Measurements from ENCODE around the gene SMAD3. TPM values are rescaled to one million over a fixed set of nuclear protein-coding genes. Genes with fewer than 3 reads are reported as not detected.

SMAD3 gene
- total and polyA plus RNA-seq, 2 of the 4 experiments (the other 2 are of a cell fraction), result 71.0 to 177 TPM

DNA sequence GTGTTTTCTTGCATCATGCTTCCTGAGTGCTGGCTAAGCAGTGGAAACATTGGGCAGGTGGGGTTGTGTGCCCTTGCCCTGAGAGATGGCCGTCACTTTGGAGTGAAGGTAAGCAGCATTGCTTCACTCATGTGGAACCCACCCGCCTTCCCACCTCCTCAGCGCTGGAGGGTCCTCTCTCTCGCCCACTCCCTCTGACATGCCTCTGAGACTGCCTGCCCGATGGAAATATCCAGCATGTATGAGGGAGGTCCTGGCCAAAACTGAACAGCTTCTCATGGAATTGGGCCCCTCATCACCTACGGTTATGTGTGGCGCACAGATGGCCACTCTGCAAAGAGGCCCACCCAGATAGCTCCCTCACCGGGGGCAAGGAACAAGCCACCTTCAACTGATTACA lies 48.6 kb downstream of the SMAD3 start:
- BruUV-seq (replicated peaks), result no TSS peak
- POLR2A ChIA-PET (ENCODE audit: unreplicated experiment), result interaction anchor here (0.6 kb wide), 1 partner anchor 228 kb away, joined by 3 read pairs; no protein-coding TSS in a partner anchor
- no peak overlapping the region for H2AFZ ChIP-seq (replicated peaks; ENCODE audit: low read length, poor library complexity)
- H3K14ac ChIP-seq (replicated peaks; ENCODE audit: low read depth, low read length), result peak overlapping the region; percentile 90; the same call in 1 of the 2 replicates
- dilution Hi-C loops (cut with HindIII; ENCODE audit: low sequenced_read_pairs, unreplicated experiment) (no loop called here), in situ Hi-C loops (cut with MboI; ENCODE audit: low sequenced_read_pairs) (no loop called here), intact Hi-C loops (cut with micrococcal nuclease) (no loop called here)
- DNase-seq, result no peak
- H3K4me2 ChIP-seq (ENCODE audit: low read depth, low read length), result no peak overlapping the region
- H4K20me1 ChIP-seq (ENCODE audit: insufficient read depth, low read length), result peaks cover 46% of the 10 kb centered on the region
- H3K9me3 ChIP-seq (ENCODE audit: control insufficient read depth, insufficient read depth, low read length), result no peaks in the 10 kb centered on the region
- TF ChIP-seq MXI1 (IDR thresholded peaks at IDR 0.05; ENCODE audit: borderline replicate concordance, low read depth, low read length) (no peak), CTCF (conservative IDR thresholded peaks at IDR 0.05; ENCODE audit: low read depth, low read length) (no peak), RFX5 (IDR thresholded peaks at IDR 0.05; ENCODE audit: low read depth, low read length) (no peak), SMC3 (IDR thresholded peaks at IDR 0.05; ENCODE audit: low read depth, low read length) (no peak), RCOR1 (IDR thresholded peaks at IDR 0.05; ENCODE audit: insufficient replicate concordance, low read length) (no peak), RAD21 (IDR thresholded peaks at IDR 0.05; ENCODE audit: low read length) (no peak)
- peak overlapping the region; percentile 85 for H2AK5ac ChIP-seq (ENCODE audit: low read depth, low read length)
- peak overlapping the region; percentile 82; the same call in 1 of the 2 replicates for H2BK120ac ChIP-seq (ENCODE audit: low read depth, low read length)
- H3K9ac ChIP-seq (ENCODE audit: low read depth, low read length), result no peak overlapping the region
- H3K56ac ChIP-seq (ENCODE audit: extremely low read depth, insufficient read depth, low read length), result no peak overlapping the region
- peaks cover 17 to 70% of the 10 kb centered on the region in 2 experiments for H3K79me1 ChIP-seq (ENCODE audit: low read depth in 1 of 2, low read length in 2 of 2)
- peak overlapping the region; percentile 54; the same call in 1 of the 2 replicates for H3K18ac ChIP-seq (ENCODE audit: low read depth, low read length)
- WGBS, 2 experiments (ENCODE audit: extremely low coverage in 2 of 2, insufficient read length in 1 of 2), result no CpG with 5 or more reads among the region's 8 CpGs
- H3K9me1 ChIP-seq (ENCODE audit: insufficient read depth, low read length), result peaks cover 56% of the 10 kb centered on the region
- H2BK15ac ChIP-seq (ENCODE audit: low read depth, low read length), result 0 out of 3 replicates have a peak overlapping the region, but pooled peaks have one; percentile 48
- H3K4me3 ChIP-seq (ENCODE audit: insufficient read depth, low read depth, low read length), result no peak overlapping the region
- peak overlapping the region; percentile 94 for H3K27ac ChIP-seq (ENCODE audit: insufficient read depth, low read length)
- no peak overlapping the region; the same call in 1 of the 2 replicates for H3K23ac ChIP-seq (ENCODE audit: low read depth, low read length)
- peak overlapping the region; percentile 83 for H2BK5ac ChIP-seq (ENCODE audit: low read depth, low read length, poor library complexity, severe bottlenecking)
- peak overlapping the region; percentile 65 for H3K4ac ChIP-seq (ENCODE audit: low read depth, low read length)
- CTCF ChIA-PET, result no interaction called here
- H4K91ac ChIP-seq (ENCODE audit: insufficient read depth, low read depth, low read length), result peak overlapping the region; percentile 76
- ATAC-seq (ENCODE audit: low read depth), result no peak
- H3K27me3 ChIP-seq (ENCODE audit: control insufficient read depth, insufficient read depth, low read length), result no peaks in the 10 kb centered on the region
- 0 out of 2 replicates have a peak overlapping the region, but pooled peaks have one; percentile 20 for H2BK20ac ChIP-seq (ENCODE audit: low read depth, low read length)
- H3K4me1 ChIP-seq (ENCODE audit: control insufficient read depth, insufficient read depth, low read length), result peaks cover 61% of the 10 kb centered on the region
- peaks cover 41% of the 10 kb centered on the region for H3K36me3 ChIP-seq (ENCODE audit: control insufficient read depth, insufficient read depth, low read length)
- H2AK9ac ChIP-seq (replicated peaks; ENCODE audit: low read depth, low read length, poor library complexity), result peak overlapping the region; percentile 58
- H4K8ac ChIP-seq (ENCODE audit: low read depth in 2 of 2, low read length in 2 of 2), result peak overlapping the region; percentile 56 to 81; a peak in 2 of 4 replicates
- peak overlapping the region; percentile 7; the same call in 1 of the 2 replicates for H4K5ac ChIP-seq (ENCODE audit: low read depth, low read length)
